ENCODE data around the gene U2SURP. TPM values are rescaled to one million over a fixed set of nuclear protein-coding genes. Genes with fewer than 3 reads are reported as not detected.

U2SURP gene
- total RNA-seq, 1 donor from 2014 or later = 75.8 TPM

- Histone ChIP-seq H3K27ac (no peak overlapping the region), H3K36me3 (peaks cover 26% of the 10 kb centered on the region), H3K9me3 (no peaks in the 10 kb centered on the region), H3K4me3 (no peak overlapping the region), H3K4me1 (no peaks in the 10 kb centered on the region), H3K27me3 (no peaks in the 10 kb centered on the region)
- no peak for TF ChIP-seq CTCF (IDR thresholded peaks at IDR 0.05)
- no peak for ATAC-seq
- intact Hi-C loops (cut with DNase I) = no loop called here
- no peak for DNase-seq
Observed at GRCh38 chr3:143060906-143061305, 59.5 kb downstream of the U2SURP start.

DNA sequence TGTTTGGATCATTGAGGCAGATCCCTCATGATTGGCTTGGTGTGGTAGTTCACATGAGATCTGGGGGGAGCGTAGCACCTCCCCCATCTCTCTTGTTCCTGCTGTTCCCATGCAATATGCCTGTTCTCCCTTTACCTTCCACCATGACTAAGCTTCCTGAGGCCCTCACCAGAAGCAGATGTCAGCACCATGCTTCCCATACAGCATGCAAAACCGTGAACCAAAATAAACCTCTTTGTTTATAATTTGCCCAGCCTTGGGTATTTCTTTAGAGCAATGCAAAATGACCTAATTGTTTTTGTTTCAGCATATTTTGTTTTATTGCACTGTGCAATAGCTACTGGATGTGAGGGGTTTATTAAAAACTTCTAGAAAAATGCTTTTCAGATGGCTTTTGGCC lies 61.6 kb downstream of the U2SURP start:
- Histone ChIP-seq H3K9me3 (no peaks in the 10 kb centered on the region), H3K4me3 (no peak overlapping the region), H3K36me3 (peaks cover 13% of the 10 kb centered on the region), H3K4me1 (no peaks in the 10 kb centered on the region), H3K27me3 (no peaks in the 10 kb centered on the region), H3K27ac (no peak overlapping the region)
- intact Hi-C loops (cut with DNase I) = no loop called here
- no peak for ATAC-seq
- no peak for TF ChIP-seq CTCF (IDR thresholded peaks at IDR 0.05)
- no peak for DNase-seq

- Histone ChIP-seq H3K9me3 (no peaks in the 10 kb centered on the region), H3K27me3 (no peaks in the 10 kb centered on the region), H3K4me1 (no peaks in the 10 kb centered on the region), H3K36me3 (peaks cover 4% of the 10 kb centered on the region), H3K4me3 (no peak overlapping the region), H3K27ac (no peak overlapping the region)
- DNase-seq (no peak), ATAC-seq (no peak)
- TF ChIP-seq CTCF (IDR thresholded peaks at IDR 0.05) = no peak
- intact Hi-C loops (cut with DNase I) = no loop called here
Observed at GRCh38 chr3:143064777-143065176, 63.4 kb downstream of the U2SURP start.

GRCh38 chr3:143065364-143065763 lies 64.0 kb downstream of the U2SURP start:
- DNase-seq = no peak
- ATAC-seq = no peak
- no peaks in the 10 kb centered on the region for H3K9me3 ChIP-seq
- intact Hi-C loops (cut with DNase I) = no loop called here
- no peak overlapping the region for H3K4me3 ChIP-seq
- peaks cover 4% of the 10 kb centered on the region for H3K36me3 ChIP-seq
- TF ChIP-seq CTCF (IDR thresholded peaks at IDR 0.05) = no peak
- H3K27me3 ChIP-seq = no peaks in the 10 kb centered on the region
- H3K4me1 ChIP-seq = no peaks in the 10 kb centered on the region
- H3K27ac ChIP-seq = no peak overlapping the region

DNA sequence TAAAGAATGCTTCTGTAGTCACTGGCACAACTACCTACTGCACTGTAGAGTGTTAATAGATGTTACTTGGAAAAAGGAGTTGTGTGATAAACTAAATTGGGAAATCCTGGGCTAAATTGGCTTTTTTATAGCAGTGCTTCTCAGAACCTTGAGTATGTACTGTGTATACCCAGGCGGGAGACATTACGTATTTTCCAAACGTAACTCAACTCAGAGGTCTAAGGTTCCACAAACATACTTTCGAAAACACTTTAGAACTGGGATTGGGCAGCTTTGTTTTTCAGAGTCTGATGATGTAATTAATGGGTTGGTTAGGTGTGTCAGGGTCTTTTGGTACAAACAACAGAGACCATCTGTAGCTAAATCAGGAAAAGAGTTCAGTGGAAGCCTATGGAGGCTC lies 64.7 kb downstream of the U2SURP start:
- TF ChIP-seq CTCF (IDR thresholded peaks at IDR 0.05) = no peak
- Histone ChIP-seq H3K27ac (no peak overlapping the region), H3K4me3 (no peak overlapping the region), H3K9me3 (no peaks in the 10 kb centered on the region), H3K4me1 (no peaks in the 10 kb centered on the region), H3K36me3 (peaks cover 4% of the 10 kb centered on the region), H3K27me3 (no peaks in the 10 kb centered on the region)
- intact Hi-C loops (cut with DNase I) = no loop called here
- DNase-seq (no peak), ATAC-seq (no peak)

DNA sequence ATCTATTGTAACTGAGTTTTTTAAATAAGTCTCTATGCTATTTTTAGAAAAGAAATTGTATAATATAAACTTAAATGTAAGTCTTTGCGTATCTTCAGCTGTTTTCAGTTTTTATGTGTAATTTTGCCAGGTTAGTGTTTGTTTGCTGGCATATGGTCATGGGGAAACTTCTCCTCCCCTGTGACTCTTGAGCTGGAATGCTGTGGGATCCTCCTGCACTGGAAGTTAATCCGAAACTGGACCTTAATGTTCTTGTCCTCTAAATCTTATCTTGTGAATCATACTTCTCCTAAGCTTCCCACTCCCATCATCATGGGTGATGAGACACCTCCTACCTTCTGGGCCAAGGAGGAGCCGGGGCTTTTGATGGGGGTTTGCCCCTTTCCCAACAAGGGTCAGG lies 65.8 kb downstream of the U2SURP start:
- intact Hi-C loops (cut with DNase I) = no loop called here

More for the DNA sequence above, 65.8 kb downstream of the U2SURP start:
- DNase-seq (no peak), ATAC-seq (no peak)
- H3K36me3 ChIP-seq = peaks cover 4% of the 10 kb centered on the region
- H3K27ac ChIP-seq = no peak overlapping the region
- TF ChIP-seq CTCF (IDR thresholded peaks at IDR 0.05) = no peak
- H3K4me3 ChIP-seq = no peak overlapping the region
- no peaks in the 10 kb centered on the region for H3K27me3 ChIP-seq
- no peaks in the 10 kb centered on the region for H3K9me3 ChIP-seq
- no peaks in the 10 kb centered on the region for H3K4me1 ChIP-seq

Measured in upper lobe of right lung (tissue), 1 donor.